Tibial artery (tissue), 4 donors: Measurements from ENCODE around the gene SAMD3.
"Not testable (repeated sequence)": the region's sequence is repeated elsewhere in the genome, so short reads cannot be mapped to it uniquely, and the experiment has no call there.

Experiments
- DNase-seq, 2 donors: peaks; one replicate each; pipeline ENCODE4 v3.0.0-alpha.2; 2019
- H3K27ac ChIP-seq, 2 donors: fragments of 200-600 bp; sonication (generic) in 1 of 2; 1 replicate in 1 of 2; 2 replicates in 1 of 2; pipeline ENCODE4 v1.5.1; 2018 to 2019; ENCODE audit warnings: mild to moderate bottlenecking in 1 of 2
- H3K27me3 ChIP-seq, 2 donors: fragments of 200-600 bp; sonication (generic) in 1 of 2; one replicate each; pipeline versions ENCODE4 v1.5.1 to v1.6.0; 2016 to 2019
- H3K36me3 ChIP-seq, 3 donors: fragments of 200-600 bp; sonication (generic) in 2 of 3; one replicate each; pipeline ENCODE4 v1.5.1; 2016 to 2019; ENCODE audit warnings: mild to moderate bottlenecking in 2 of 3
- H3K4me1 ChIP-seq, 4 donors: fragments of 200-600 bp; sonication (generic) in 2 of 4; 1 replicate in 3 of 4; 2 replicates in 1 of 4; pipeline ENCODE4 v1.5.1; 2016 to 2019
- H3K4me3 ChIP-seq, 2 donors: fragments of 200-600 bp; sonication (generic) in 1 of 2; 1 replicate in 1 of 2; 2 replicates in 1 of 2; pipeline ENCODE4 v1.5.1; 2018 to 2019; ENCODE audit warnings: mild to moderate bottlenecking in 2 of 2
- H3K9me3 ChIP-seq, 3 donors: fragments of 200-600 bp; sonication (generic) in 1 of 3; one replicate each; pipeline ENCODE4 v1.5.1; 2016 to 2019
- CTCF ChIP-seq, 2 experiments: fragments of 200-600 bp in 1 of 2; fragments of 450-650 bp in 1 of 2; IDR thresholded peaks; one replicate each; pipeline ENCODE4 v1.5.1; 2017 to 2019; ENCODE audit warnings: antibody characterized with exemption in 2 of 2, mild to moderate bottlenecking in 1 of 2, moderate library complexity in 1 of 2
- intact Hi-C: fragments of 100-400 bp; cut with DNase I; formaldehyde crosslinking; loops from one replicate; pipeline ENCODE4 v1.15.0; 2023; ENCODE audit warnings: low total_unique reads

SAMD3 gene

GRCh38 chr6:130176378-130176777, 46.4 kb downstream of the SAMD3 start:
- no peak overlapping the region for H3K27ac ChIP-seq
- no peaks in the 10 kb centered on the region for H3K9me3 ChIP-seq
- no peaks in the 10 kb centered on the region for H3K27me3 ChIP-seq
- H3K36me3 ChIP-seq: no peaks in the 10 kb centered on the region
- H3K4me1 ChIP-seq: no peaks in the 10 kb centered on the region
- DNase-seq: no peak
- intact Hi-C loops: no loop called here
- H3K4me3 ChIP-seq: no peak overlapping the region
- no peak for TF ChIP-seq CTCF (IDR thresholded peaks at IDR 0.05)

- H3K27ac ChIP-seq, H3K36me3 ChIP-seq, intact Hi-C loops, H3K4me3 ChIP-seq, H3K9me3 ChIP-seq, H3K27me3 ChIP-seq, H3K4me1 ChIP-seq, DNase-seq: not testable (repeated sequence)
These were observed 49.3 kb downstream of the SAMD3 start for GRCh38 chr6:130173377-130174004.

- intact Hi-C loops, H3K4me1 ChIP-seq, H3K27me3 ChIP-seq, H3K9me3 ChIP-seq, H3K36me3 ChIP-seq, H3K4me3 ChIP-seq, H3K27ac ChIP-seq, DNase-seq: not testable (repeated sequence)
These were observed 52.6 kb downstream of the SAMD3 start for GRCh38 chr6:130170160-130170559.

- DNase-seq: no peak
- intact Hi-C loops: no loop called here
These were observed 55.1 kb downstream of the SAMD3 start for GRCh38 chr6:130167655-130168054.

GRCh38 chr6:130164251-130164650, 58.5 kb downstream of the SAMD3 start:
- no peak for TF ChIP-seq CTCF (IDR thresholded peaks at IDR 0.05)
- Histone ChIP-seq H3K27me3 (no peaks in the 10 kb centered on the region), H3K4me1 (no peaks in the 10 kb centered on the region), H3K4me3 (no peak overlapping the region), H3K36me3 (no peaks in the 10 kb centered on the region), H3K9me3 (no peaks in the 10 kb centered on the region), H3K27ac (no peak overlapping the region)
- DNase-seq: no peak
- intact Hi-C loops: no loop called here

More at GRCh38 chr6:130167655-130168054, 55.1 kb downstream of the SAMD3 start:
- Histone ChIP-seq H3K4me3 (no peak overlapping the region), H3K27ac (no peak overlapping the region), H3K36me3 (no peaks in the 10 kb centered on the region), H3K4me1 (no peaks in the 10 kb centered on the region), H3K27me3 (no peaks in the 10 kb centered on the region), H3K9me3 (no peaks in the 10 kb centered on the region)
- no peak for TF ChIP-seq CTCF (IDR thresholded peaks at IDR 0.05)

GRCh38 chr6:130163266-130163665, 59.5 kb downstream of the SAMD3 start:
- intact Hi-C loops: no loop called here

More at GRCh38 chr6:130163266-130163665, 59.5 kb downstream of the SAMD3 start:
- DNase-seq: no peak
- no peaks in the 10 kb centered on the region for H3K27me3 ChIP-seq
- no peak overlapping the region for H3K27ac ChIP-seq
- H3K4me1 ChIP-seq: no peaks in the 10 kb centered on the region
- no peaks in the 10 kb centered on the region for H3K9me3 ChIP-seq
- H3K36me3 ChIP-seq: no peaks in the 10 kb centered on the region
- no peak for TF ChIP-seq CTCF (IDR thresholded peaks at IDR 0.05)
- no peak overlapping the region for H3K4me3 ChIP-seq
